H7 (cell line): ENCODE measurements around the gene TCF7L2. TPM values are rescaled to one million over a fixed set of nuclear protein-coding genes. Genes with fewer than 3 reads are reported as not detected.
A peak's percentile ranks its signal among the peaks of the same experiment; 100 is the strongest.

ENCODE experiments used
- DNase-seq: peaks from one replicate; pipeline ENCODE4 v3.0.0; 2012
- H3K27me3 ChIP-seq: 2 replicates; pipeline ENCODE4 v1.6.0; 2011; ENCODE audit warnings: mild to moderate bottlenecking, low read length; ENCODE audit not compliant: control insufficient read depth, insufficient read depth
- H3K36me3 ChIP-seq: replicated peaks from 2 replicates; pipeline ENCODE4 v1.5.1; 2011; ENCODE audit warnings: low read length; ENCODE audit not compliant: control insufficient read depth, insufficient read depth
- H3K4me3 ChIP-seq: 2 replicates; pipeline ENCODE4 v1.5.1; 2011; ENCODE audit warnings: low read depth, mild to moderate bottlenecking, control low read depth, low read length, moderate library complexity; ENCODE audit not compliant: insufficient read depth
- total RNA-seq: library from RNA; depleted of rRNA; stranded (reverse); fragments of >200 nt; shearing (Covaris generic); gene quantifications from 2 replicates; pipeline ENCODE4 v1.2.3, GENCODE V29; 2014

TCF7L2 gene
- total RNA-seq, 1 experiment from 2014 or later = 10.1 TPM

- H3K36me3 ChIP-seq = peaks cover 5% of the 10 kb centered on the region
- no peak overlapping the region for H3K4me3 ChIP-seq
- no peak for DNase-seq
- no peaks in the 10 kb centered on the region for H3K27me3 ChIP-seq
Measured at GRCh38 chr10:113006656-113007342, 56.8 kb downstream of the TCF7L2 start.

GRCh38 chr10:113007343-113007771, 57.3 kb downstream of the TCF7L2 start:
- H3K36me3 ChIP-seq = peaks cover 3% of the 10 kb centered on the region
- no peaks in the 10 kb centered on the region for H3K27me3 ChIP-seq
- H3K4me3 ChIP-seq = no peak overlapping the region
- no peak for DNase-seq

GRCh38 chr10:113007821-113008220, 57.8 kb downstream of the TCF7L2 start:
- Histone ChIP-seq H3K36me3 (peaks cover 3% of the 10 kb centered on the region), H3K4me3 (no peak overlapping the region), H3K27me3 (no peaks in the 10 kb centered on the region)

GRCh38 chr10:113011592-113012374, 61.7 kb downstream of the TCF7L2 start:
- no peaks in the 10 kb centered on the region for H3K27me3 ChIP-seq
- no peak overlapping the region for H3K4me3 ChIP-seq
- no peak for DNase-seq
- H3K36me3 ChIP-seq = no peaks in the 10 kb centered on the region; the same call in none of the 2 replicates

More at GRCh38 chr10:113007821-113008220, 57.8 kb downstream of the TCF7L2 start:
- no peak for DNase-seq

- peak; percentile 21 for DNase-seq
- no peak overlapping the region for H3K4me3 ChIP-seq
- no peaks in the 10 kb centered on the region for H3K27me3 ChIP-seq
Measured at GRCh38 chr10:113015201-113015600, 65.2 kb downstream of the TCF7L2 start.

GRCh38 chr10:113017376-113017775, 67.3 kb downstream of the TCF7L2 start:
- H3K27me3 ChIP-seq = no peaks in the 10 kb centered on the region
- H3K4me3 ChIP-seq = no peak overlapping the region
- DNase-seq = peak; percentile 16
- H3K36me3 ChIP-seq = no peaks in the 10 kb centered on the region; the same call in none of the 2 replicates

More at GRCh38 chr10:113015201-113015600, 65.2 kb downstream of the TCF7L2 start:
- H3K36me3 ChIP-seq = no peaks in the 10 kb centered on the region; the same call in none of the 2 replicates

- no peaks in the 10 kb centered on the region; the same call in none of the 2 replicates for H3K36me3 ChIP-seq
- H3K27me3 ChIP-seq = no peaks in the 10 kb centered on the region
- H3K4me3 ChIP-seq = no peak overlapping the region
- no peak for DNase-seq
Measured at GRCh38 chr10:113018034-113018433, 68.0 kb downstream of the TCF7L2 start.

GRCh38 chr10:113019096-113019495, 69.0 kb downstream of the TCF7L2 start:
- no peak for DNase-seq
- H3K27me3 ChIP-seq = no peaks in the 10 kb centered on the region
- H3K4me3 ChIP-seq = no peak overlapping the region
- H3K36me3 ChIP-seq = no peaks in the 10 kb centered on the region; the same call in none of the 2 replicates

- Histone ChIP-seq H3K4me3 (no peak overlapping the region), H3K36me3 (no peaks in the 10 kb centered on the region; the same call in none of the 2 replicates), H3K27me3 (no peaks in the 10 kb centered on the region)
- DNase-seq = peak; percentile 27
Measured at GRCh38 chr10:113019692-113020474, 69.8 kb downstream of the TCF7L2 start.

GRCh38 chr10:113020475-113020753, 70.4 kb downstream of the TCF7L2 start:
- no peaks in the 10 kb centered on the region for H3K27me3 ChIP-seq
- no peaks in the 10 kb centered on the region; the same call in none of the 2 replicates for H3K36me3 ChIP-seq
- H3K4me3 ChIP-seq = no peak overlapping the region
- DNase-seq = no peak

- DNase-seq = no peak
- Histone ChIP-seq H3K36me3 (no peaks in the 10 kb centered on the region; the same call in none of the 2 replicates), H3K27me3 (no peaks in the 10 kb centered on the region), H3K4me3 (no peak overlapping the region)
Measured at GRCh38 chr10:113020838-113021237, 70.8 kb downstream of the TCF7L2 start.

- Histone ChIP-seq H3K36me3 (no peaks in the 10 kb centered on the region; the same call in none of the 2 replicates), H3K4me3 (no peak overlapping the region), H3K27me3 (no peaks in the 10 kb centered on the region)
- DNase-seq = no peak
Measured at GRCh38 chr10:113021268-113022040, 71.4 kb downstream of the TCF7L2 start.

GRCh38 chr10:113022265-113022664, 72.2 kb downstream of the TCF7L2 start:
- H3K4me3 ChIP-seq = no peak overlapping the region
- H3K27me3 ChIP-seq = no peaks in the 10 kb centered on the region
- H3K36me3 ChIP-seq = no peaks in the 10 kb centered on the region; the same call in 1 of the 2 replicates
- DNase-seq = no peak

- no peak for DNase-seq
- Histone ChIP-seq H3K4me3 (no peak overlapping the region), H3K27me3 (no peaks in the 10 kb centered on the region), H3K36me3 (no peaks in the 10 kb centered on the region; the same call in 1 of the 2 replicates)
Measured at GRCh38 chr10:113023017-113023416, 73.0 kb downstream of the TCF7L2 start.
